HG02678 (cell line): ENCODE data around the gene DNAJC12.
"Not testable (repeated sequence)": the region's sequence is repeated elsewhere in the genome, so short reads cannot be mapped to it uniquely, and the experiment has no call there.

Source experiments
- ATAC-seq: cut with Tn5 transposase; IDR thresholded peaks from one replicate; pipeline ENCODE4 v1.9.1; 2021; ENCODE audit warnings: mild to moderate bottlenecking, moderate library complexity; ENCODE audit not compliant: unreplicated experiment

The DNAJC12 gene

GRCh38 chr10:67837541-67838314 is at the start of gene DNAJC12:
DNAJC12 (minus strand) TSS chr10:67838188; CDS start chr10:67838011, 177 bp downstream.
- peak; percentile 45 for ATAC-seq

DNA sequence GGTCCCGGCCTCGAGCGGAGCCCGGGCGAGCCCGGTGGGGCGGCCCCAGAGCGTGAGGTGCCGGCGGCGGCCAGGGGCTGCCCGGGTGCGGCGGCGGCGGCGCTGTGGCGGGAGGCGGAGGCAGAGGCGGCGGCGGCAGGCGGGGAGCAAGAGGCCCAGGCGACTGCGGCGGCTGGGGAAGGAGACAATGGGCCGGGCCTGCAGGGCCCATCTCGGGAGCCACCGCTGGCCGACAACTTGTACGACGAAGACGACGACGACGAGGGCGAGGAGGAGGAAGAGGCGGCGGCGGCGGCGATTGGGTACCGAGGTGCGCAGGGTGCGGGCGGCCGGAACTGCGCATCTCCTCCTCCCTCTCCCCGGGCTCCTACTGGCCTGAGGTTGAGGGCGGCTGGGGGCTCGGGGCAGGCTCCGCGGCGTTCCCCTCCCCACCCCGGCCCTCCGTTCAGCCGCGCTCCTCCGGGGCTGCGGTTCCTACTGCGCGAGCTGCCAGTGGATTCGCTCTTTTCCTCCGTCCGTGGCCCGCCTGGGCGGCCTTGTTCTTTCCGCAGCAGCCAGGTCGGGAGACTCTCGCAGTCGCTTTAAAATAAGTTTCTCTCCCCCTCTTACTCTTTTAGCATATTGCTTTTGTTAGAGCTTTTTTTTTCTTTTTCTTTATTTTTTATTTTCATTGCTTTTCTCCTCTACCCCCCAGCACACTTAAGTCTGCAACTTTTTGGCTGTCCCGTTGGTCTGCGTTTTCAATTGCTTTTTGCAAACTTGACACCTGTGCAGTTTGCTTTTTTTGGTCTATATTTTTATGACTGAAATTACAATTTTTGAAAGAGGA is 47.1 kb upstream of the DNAJC12 start:
- peak; percentile 59 for ATAC-seq

GRCh38 chr10:67884313-67884841 is 46.4 kb upstream of the DNAJC12 start, which contains the start of gene SIRT1:
SIRT1 (plus strand) TSS chr10:67884656; CDS start chr10:67884722, 66 bp downstream.
- ATAC-seq, result peak; percentile 86

GRCh38 chr10:67883710-67884312 is 45.8 kb upstream of the DNAJC12 start:
- no peak for ATAC-seq

GRCh38 chr10:67878133-67878532 is 40.1 kb upstream of the DNAJC12 start:
- ATAC-seq, result no peak

- ATAC-seq, result not testable (repeated sequence)
Measured at GRCh38 chr10:67877421-67877820, 39.4 kb upstream of the DNAJC12 start.

- no peak for ATAC-seq
Measured at GRCh38 chr10:67875340-67876238, 37.6 kb upstream of the DNAJC12 start.

DNA sequence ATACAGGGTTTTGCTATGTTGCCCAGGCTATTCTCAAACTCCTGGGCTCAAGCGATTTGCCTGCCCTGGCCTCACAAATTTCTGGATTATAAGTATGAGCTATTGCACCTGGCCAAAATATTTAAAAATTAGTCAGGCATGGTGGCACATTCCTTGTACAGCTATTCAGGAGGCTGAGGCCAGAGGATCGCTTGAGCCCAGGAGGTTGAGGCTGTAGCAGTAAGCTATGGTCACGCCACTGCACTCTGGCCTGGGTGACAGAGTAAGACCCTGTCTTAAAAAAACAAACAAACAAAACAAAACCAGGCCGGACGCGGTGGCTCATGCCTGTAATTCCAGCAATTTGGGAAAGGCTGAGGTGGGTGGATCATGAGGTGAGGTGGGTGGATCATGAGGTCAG is 32.0 kb upstream of the DNAJC12 start:
- no peak for ATAC-seq

GRCh38 chr10:67868132-67868531 is 30.1 kb upstream of the DNAJC12 start:
- no peak for ATAC-seq

- no peak for ATAC-seq
Measured at GRCh38 chr10:67864607-67865371, 26.8 kb upstream of the DNAJC12 start.

GRCh38 chr10:67863094-67863493 is 25.1 kb upstream of the DNAJC12 start:
- no peak for ATAC-seq

DNA sequence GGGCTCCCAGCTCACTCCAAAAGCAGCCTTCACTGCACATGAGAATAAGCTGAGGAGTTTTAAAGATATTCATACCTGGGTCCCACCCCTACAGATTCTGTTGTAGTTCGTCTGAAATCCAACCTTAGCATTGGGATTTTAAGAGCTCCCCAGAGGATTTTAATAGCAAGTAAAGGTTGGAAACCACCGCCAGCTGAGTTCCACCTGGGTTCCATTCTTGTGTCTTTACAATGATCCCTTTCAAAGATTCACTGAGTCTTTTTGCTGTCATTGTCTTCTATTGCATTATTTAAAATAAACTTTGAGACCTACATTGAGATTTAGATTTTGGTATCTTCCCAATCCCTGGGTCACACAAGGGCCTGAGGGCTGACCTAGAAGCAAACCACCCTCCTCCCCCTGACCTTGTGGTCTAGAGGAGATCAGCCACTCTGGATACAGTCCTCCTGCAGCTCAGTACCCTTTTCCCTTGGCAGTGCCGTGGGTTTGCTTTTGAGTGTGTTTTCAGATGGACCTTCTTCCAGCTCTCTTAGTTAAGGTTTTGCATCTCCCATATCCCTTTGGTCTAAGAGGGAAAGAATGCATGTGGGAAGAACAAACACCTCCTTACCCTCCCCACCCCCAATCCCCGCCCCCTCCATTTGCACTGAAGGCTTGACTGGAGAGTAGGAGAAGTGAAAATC is 23.9 kb upstream of the DNAJC12 start:
- ATAC-seq, result no peak

DNA sequence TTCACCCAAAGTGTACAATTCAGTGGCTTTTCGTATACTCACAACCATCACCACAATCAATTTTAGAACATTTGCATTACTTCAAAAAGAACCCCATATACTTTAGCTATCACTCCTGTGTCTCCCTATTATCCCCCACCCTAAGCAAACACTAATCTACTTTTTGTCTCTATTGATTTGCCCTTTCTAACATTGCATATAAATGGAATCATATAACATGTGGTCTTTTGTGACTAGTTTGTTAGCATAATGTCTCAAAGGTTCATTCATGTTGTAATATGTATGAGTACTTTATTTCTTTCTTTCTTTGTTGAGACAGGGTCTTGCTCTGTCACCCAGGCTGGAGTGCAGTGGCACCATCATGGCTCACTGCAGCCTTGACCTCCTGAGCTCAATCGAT is 21.0 kb upstream of the DNAJC12 start:
- no peak for ATAC-seq

GRCh38 chr10:67853512-67853911 is 15.5 kb upstream of the DNAJC12 start:
- no peak for ATAC-seq

GRCh38 chr10:67852761-67853160 is 14.8 kb upstream of the DNAJC12 start:
- ATAC-seq, result no peak

DNA sequence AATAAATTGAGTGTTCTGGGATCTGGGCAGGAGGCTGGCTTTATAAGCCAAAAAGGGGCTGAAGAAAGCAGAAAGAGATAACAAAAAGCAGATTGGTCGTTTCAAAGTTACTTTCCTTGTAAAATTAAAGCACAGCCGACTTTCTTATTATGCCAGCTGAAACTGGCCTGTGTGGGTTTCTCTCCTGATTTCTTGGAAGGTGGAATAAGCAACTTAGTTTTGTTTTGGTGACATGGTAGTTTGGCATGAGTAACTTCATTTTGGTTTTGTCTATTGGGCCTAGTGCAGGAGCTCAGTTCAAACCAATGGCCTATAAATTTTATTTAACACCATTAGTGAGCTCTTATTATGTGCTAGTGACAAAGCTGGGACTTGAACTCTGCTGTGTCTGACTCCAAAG is 13.2 kb upstream of the DNAJC12 start:
- no peak for ATAC-seq

GRCh38 chr10:67849331-67850011 is 11.5 kb upstream of the DNAJC12 start:
- ATAC-seq, result peak; percentile 96

DNA sequence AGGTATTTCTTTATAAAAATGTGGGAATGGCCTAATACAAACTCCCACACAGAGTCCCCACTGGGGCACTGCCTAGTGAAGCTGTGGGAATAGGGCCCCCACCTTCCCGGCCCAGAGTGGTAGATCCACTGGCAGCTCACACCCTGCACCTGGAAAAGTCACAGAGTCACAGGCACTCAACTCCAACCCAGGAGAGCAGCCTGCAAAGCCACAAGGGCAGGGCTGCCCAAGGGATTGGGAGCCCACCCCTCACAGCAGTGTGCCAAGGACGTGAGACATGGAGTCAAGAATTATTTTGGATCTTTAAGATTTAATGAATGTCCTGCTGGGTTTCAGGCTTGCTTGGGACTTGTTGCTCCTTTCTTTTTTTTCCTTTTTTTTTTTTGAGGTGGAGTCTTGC is 5.3 kb upstream of the DNAJC12 start:
- ATAC-seq, result no peak
